NCI-H82 (cell line): ENCODE results near the gene ZBTB7C.

Experiments
- DNase-seq: peaks from one replicate; lab custom pipeline; 2025; lab: John Stamatoyannopoulos, UW

Gene ZBTB7C

DNA sequence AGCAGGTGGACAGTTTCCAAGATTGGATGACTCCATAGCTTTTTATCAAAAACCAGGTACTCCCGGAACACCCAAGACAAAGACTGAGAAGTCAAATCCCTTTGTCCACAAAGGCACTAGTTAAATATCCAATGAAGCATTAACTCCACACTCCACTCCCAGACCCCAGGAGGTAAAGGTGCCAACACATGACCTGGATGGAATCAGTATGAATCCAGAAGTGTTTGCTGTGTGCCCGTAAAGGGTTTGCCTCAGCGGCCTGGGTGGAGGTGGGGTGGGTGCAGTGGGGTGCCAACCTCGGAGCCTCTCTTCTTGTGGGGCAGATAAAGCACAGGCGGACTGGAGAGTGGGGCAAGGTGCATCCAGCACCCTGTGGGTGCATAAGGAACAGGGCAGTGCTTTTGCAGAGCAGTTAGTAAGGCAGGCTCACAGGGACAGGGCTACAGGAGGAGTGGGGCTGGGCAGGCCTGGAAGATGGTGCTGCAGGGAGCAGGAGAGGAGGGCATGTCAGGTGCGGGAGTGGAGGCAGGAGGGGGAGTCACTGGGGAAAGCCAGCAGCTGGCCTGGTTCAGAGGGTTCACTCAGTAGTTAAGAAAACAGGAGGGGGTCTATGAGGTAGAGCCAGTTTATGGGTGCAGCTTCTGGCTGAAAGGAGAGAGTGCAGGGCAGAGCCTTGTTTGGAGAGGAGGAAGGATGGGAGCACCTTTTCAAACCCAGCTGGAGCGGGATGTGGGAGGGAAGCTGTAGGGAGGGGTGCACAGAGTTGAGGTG is 270.3 kb downstream of the ZBTB7C start:
- DNase-seq: no peak

DNA sequence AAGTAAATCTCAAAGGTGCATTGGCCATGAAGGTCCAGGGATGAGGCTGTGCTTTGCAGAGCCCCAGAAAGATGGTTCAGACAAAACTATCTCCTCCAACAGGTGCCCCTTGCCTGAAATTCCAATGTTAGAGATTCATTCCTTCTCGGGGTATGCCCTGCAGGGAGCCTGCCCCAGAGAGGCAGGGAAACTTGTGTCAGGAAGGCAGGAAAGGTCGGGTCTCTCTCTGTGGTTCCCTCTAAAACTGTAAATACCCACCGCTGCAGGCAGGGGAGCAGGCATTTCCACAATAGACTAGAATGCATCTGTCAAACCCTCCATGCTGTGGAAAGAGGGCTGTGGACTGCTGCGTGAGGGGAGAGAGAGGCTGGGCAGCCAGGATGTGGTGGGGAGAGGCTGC is 271.0 kb downstream of the ZBTB7C start:
- no peak for DNase-seq

DNA sequence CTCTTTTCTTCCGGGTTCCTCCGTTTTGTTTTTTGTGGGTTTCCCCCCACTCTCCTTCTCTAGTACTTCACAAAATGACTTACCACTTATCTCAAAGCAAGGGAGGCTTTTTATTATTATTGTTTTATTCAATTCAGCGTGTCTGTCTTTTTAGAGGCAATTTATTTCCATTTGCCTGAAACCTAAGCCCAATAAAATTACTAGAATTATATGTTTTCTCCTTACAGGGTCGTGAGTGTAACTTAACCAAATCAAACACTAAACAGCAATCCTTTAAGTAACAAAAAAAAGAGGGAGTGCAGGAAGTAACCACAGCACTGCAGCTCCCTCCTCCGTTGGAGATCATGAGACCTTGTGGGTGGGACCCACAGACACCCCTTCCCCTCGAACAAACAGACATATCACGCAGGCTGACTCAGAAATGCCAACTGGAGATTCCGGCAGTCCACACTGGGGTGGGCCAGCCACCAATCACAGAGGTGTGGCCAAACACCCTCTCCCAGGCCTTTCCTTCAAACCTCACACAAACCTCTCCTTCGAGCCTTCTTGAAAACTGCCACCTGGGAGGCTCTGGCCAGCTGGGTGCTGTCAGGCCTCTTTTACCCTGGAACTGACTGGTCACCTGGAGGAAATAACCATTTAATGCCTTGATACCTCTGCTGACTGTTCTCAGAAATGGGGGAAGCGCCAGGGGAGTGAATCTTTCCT is 271.7 kb downstream of the ZBTB7C start:
- DNase-seq: no peak

DNA sequence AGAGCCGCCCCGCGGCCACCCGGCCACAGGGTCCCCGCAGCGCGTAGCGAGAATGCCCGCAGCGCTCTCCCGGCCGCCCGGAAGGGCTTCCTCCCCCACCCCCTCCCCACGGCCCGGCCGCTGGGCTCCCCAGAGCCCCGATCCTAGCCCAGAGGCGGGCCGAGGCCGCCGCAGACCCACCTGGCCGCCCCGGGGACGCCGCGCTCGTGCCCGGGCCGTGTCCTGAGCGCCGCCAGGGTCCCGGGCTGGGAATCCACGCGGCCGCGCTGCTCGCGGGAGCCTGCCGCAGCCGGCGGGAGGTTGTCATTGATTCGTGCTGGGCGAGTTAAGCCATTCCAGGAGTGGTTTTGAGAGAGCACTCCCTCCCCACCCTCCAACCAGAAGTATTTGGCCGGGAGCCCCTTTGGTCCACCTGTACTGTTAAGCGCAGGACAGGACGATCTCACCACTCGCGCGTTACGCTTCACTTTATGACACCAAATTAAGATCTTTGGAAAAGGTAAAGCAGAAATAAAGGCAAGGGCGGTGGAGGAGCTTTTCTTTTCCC is 272.3 kb downstream of the ZBTB7C start:
- no peak for DNase-seq

DNA sequence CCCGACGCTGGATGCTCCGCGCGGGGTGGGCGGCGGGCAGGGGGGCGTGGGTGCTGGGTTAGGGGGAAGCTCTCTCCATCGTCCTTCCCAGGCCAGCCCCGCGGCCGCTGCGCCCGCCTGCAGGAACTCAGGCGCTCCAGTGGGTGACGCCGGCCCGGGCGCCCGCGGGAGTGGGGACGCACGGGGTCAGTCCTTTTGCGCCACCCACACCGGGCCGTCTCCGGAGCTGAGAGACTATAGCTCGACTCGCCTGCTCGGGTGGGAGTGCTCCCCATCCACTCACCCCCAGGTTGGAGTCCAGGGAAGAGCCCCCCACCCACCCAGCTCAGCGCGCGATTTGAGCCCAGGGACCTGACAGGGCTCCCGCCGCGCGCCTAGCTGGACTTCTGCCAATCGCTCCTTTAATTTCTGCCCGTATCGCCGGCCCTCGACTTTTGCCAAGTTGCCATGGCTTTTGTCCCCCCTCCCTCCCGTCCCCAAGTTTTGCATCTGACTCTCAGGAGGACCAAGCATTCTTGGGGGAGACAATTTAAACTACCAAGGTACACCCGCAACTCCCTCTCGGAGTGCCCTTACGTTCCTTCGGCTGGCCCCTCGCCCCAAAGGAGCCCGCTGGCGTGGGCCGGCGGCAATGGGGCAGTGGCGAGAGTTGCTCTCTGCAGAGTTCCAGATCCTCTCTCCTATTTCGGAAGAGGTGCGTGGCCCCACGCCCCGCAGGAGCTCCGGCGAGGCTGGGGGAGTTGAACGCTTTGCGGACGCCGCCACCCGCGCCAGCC is 272.9 kb downstream of the ZBTB7C start:
- no peak for DNase-seq

DNA sequence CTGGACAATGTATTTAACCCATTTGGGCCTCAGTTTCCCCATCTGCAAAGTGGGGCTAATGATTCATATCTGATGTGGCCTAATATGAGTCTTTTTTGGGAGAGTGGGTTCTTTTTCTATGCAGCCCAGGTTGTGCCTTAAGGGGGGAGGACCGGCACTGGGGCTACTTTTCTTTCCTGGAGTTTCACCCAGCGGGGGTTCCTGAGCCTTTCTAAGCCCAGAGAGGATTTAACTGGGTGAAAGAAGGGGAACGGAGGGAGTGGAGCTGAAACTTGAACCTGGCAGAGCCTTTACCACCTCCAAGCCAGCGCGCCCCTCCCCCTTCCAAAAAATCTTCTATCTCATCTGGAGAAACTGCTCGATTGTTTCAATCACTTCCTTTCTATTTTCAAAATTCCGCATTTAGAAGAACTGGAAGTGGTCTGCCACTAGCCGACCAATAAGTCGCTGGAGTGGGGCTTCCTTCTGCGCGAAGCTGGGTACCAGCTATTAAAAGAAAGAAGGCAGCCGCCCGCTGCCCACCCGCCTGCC is 273.7 kb downstream of the ZBTB7C start:
- peak; percentile 10 for DNase-seq

DNA sequence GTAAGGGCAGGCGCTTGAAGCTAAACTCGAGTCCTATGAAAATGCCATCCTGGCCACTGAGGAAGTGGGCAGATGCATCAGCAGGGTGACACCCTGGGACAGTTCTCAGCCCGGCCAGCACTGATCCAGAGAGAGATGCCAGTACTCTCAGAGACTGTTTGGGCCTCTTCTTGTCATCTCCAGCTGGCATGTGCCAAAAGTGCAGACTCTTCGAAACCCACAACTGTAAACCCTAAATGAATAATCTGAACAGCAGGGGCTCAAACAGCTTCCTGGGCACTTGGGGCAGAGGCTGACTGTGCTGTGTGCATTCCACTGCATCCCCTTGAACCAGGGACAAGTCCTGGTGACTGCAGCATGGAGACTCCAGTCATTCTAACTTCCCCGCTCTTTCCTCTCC is 274.6 kb downstream of the ZBTB7C start:
- no peak for DNase-seq

DNA sequence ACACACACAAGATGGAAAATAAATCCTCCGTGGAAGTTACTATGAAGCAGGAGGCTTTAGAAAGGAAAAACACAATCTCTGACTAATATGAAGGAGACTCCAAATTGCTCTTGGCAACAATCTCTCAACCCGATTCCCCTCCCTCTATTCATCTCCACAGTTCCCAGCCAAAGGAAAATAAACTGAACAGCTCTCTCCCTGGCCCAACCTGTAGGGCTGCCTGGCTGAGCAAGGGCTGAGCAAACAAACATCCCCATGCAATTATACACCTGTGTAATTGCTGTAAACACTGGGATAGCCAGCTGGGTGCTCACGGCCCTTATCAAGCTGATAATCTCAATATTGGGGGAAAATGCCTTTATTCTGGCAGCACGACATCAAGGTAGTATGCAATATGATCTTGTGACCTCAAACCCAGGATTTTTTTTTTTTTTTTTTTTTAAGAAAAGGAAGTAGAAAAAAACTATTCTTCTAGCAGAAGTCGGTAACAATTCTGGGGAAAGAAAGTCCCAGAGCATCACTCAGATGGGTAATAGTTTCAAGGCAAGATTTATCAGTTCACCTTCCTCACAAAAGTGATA is 275.4 kb downstream of the ZBTB7C start:
- DNase-seq: no peak

DNA sequence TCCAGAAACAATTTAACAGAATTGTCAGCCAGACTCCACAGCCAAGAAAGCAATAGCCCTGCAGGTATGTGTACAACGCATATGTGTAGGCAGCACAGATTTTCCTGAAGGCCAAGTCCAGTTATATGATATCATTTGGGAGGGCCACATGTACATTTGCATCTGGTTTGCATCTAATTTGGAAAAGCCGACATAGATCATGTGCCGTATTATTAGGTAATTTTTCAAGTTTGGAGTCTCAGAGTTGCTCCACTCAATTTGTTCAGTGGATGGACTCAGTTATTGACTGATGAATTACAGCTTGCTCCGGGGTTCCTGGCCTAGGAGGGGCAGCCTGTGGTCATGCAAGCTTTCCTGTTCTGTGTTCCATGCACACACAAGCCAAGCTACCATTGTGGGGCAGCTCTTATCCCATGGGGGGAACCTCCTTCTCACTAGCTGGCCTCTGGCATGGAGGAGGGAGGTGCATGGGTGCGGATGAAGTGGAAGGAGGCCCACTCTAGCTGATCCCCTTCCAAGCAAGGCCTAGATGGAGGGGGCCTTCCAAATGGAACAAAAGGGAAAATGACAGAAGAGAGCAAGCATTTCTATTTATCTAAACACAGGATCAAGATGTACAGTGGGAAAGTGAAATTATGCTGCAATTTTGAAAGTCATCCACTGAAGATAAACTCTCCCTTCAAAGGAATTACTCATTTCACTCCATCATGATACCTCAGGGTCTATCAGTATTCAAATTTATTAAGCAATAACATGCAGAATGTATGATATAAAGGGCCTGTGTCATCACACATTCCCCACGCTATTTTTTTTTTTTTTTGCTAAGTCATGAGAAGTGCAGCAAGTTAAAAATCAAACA is 276.2 kb downstream of the ZBTB7C start:
- DNase-seq: no peak

DNA sequence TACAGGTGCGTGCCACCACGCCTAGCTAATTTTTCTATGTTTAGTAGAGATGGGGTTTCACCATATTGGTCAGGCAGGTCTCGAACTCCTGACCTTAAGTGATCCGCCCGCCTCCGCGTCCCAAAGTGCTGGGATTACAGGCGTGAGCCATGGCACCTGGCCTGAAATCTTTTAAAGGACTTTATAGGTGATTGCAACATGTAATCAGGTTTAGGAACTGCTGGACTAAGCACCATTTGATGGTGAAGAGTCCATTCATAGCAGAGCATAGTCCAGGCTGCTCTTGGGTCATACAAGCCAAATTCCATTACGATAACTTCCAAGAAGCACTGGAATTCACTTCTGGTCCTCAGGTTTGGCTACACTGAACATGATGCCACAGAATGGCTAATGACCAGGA is 278.1 kb downstream of the ZBTB7C start:
- no peak for DNase-seq

DNA sequence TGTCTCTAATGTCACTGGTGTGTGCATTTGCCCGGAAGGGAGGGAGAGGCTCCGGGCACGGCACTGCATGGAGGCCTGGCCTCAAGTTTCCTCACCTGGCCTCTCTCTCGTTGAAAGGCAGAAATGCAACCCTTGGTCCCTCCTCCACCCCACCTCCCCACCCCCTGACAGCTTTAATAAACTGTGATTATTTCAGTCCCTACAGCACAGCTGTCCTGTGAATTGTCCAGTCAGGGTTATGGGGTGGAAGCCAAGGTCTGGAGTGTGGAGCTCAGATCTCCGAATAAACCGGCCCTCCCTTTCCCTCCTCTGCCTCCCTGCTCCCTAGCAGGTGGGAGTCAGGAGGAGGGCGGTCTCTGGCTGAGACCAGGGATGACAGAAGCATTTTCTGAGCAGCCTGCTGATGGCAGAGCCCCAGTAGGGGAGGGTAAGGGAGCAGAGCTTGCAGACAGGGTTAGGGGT is 279.5 kb downstream of the ZBTB7C start:
- DNase-seq: no peak

DNA sequence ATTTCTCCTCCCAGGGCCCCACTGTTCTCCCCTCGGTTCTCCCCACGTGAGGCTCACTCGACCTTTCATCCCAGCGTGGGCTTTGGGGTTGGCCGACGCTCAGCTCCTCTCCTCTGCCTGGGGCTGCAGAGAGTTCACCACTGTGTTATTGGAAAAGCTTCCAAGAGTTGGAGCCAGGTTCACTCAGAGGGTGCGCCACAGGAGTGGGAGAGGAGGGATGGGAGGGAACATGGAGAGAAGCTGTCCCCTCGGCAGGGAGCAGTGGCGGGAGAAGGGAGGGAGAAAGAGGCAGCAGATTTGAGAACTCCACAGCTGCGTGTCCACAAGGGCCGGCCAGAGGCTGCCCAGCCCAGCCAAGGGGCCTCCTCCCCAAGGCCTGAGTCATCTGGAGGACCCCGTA is 281.6 kb downstream of the ZBTB7C start:
- no peak for DNase-seq

DNA sequence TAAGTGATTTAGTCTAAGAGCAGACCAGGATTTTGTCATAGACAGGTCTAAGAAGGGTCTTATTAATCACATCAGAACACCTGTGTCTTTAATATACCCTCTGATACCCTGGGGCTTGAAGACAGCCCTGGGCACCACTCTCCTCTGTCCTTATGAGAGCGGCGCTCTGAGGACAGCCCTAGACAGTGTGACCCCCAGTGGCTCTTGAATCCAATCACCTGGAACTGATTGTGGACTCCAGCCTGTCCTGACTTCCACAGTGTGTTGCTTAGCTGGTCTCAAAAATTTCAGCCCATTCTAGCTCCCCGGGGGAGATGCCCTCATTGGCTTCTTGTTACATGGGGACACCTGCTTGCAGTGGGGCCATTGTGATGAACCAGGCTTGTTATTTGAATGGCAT is 282.9 kb downstream of the ZBTB7C start:
- DNase-seq: no peak

DNA sequence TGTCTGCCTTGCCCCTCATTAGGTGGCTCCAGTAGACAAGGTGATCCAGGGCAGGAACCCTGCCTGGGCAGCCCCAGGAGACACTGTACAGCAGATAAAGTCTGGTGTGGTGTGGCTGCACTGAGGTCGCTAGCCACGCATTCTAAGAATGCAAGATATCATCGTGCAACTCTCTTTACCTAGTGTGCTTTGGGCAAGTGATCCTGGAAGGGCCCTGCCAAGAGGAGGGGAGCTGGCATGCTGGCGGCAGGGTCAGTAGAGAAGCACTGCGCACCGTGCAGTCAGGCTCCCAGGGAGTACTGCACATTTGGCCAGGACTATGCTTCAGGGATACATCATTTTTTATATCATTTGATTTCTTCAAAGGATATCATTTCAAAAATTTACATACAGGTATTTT is 283.5 kb downstream of the ZBTB7C start:
- DNase-seq: no peak

DNA sequence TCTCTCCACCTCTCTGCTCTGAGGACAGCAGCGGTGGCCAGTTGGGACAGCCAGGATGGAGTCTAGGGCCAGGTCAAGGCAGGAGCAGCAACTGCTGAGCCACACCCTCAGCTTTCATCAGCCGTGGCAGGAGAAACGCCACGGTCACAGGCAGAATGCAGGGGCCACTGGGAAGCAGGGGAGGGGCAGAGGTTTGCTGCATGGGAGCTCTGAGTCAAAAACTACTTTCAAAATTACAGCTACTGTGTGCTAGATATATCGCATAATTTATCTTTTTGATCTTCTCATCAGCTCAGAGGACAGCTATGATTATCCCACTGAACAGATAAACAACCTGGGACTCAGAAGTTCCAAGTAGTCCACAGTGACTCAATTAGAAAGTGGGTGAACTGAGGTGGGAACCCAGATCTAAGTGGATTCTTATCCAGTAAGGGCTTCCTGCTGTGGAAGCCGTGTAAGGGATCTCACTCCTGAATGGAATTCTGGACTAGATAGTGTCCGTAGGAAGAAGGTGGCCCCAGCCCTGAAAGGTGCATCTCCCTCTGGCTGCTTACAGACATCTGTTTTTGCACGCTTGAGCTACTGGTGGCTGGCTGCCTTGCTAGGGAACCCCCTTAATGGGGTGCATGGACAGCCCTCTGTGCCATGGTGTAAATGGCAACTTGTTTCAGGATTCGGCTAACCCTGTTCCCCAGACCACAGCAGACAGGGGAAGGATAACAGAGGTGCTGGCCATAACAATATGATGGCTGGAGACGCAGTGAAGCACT is 284.1 kb downstream of the ZBTB7C start:
- no peak for DNase-seq

DNA sequence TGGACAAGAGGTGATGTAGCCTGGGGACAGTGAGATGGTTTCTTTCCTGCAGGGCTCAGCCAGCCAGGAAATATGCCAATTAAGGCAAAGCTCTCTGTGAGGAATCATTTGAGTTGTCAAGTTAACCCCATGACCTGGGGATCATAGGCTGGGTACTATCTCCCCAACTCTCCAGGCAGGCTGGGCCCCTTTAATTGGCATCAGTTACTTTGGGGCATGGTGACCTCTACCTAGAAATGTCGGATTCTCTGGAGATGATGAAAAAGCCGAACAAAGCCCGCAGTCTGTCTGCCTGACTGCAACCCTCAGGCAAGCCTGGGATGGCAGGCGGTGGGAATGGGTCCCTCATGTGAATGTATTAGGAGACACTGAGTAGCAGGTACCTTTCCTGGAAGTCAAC is 285.2 kb downstream of the ZBTB7C start:
- DNase-seq: no peak

DNA sequence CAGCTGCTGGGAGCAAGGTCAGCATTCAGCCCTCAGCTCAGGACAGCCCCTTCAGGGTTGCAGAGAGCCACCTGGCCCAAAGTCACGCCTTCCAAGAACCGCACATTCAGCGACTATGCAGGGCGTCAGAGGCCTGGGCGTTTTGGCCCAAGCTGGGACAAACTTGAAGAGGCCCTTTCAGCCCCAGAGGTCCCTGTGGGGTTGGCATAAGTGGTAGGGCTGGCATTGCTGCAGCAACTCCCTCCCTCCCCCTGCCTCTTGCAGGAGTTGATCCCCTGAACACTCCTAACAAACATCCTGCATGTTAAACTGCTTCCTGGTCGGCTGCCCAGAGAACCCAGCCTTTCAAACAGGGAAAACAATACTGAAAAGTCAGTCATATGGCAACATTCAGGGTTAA is 285.9 kb downstream of the ZBTB7C start:
- DNase-seq: peak; percentile 41

DNA sequence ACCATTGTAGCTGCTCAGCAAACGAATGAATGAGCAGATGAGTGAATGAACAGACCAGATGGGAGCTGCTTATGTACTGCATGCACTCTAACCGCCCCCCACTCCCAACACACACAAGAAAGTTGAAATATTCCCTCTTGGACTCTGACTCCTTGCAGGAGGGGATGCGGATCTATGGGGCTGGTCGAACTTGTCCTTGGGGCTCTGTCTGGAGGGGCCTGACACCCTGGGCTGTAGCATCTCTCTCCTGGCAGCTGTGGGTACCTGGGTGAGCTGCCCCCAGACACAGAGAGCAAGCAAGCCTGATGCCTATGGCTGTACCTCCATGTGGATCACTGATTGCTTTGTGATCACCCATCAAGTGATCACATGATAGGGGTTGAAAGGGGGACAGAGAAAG is 286.4 kb downstream of the ZBTB7C start:
- DNase-seq: no peak

DNA sequence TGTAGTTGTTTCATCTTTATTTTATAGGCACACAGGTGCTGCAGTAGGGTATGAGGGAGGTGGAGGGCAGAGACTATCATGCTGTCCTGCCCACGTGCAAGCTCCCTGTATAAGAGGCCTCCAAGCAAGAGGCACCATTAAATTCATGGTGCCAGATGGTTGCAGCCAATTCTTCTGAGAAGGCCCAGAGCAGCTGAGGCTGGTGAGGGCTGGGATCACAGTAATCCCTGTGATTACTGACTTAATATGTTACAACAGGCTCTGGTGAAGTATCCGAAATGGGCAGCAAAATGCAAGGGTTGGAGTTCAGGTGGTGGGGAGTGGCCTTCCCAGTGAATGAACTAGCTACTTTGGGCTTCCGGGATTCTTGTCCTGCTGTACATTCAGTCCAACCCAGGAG is 286.8 kb downstream of the ZBTB7C start:
- DNase-seq: peak; percentile 97

DNA sequence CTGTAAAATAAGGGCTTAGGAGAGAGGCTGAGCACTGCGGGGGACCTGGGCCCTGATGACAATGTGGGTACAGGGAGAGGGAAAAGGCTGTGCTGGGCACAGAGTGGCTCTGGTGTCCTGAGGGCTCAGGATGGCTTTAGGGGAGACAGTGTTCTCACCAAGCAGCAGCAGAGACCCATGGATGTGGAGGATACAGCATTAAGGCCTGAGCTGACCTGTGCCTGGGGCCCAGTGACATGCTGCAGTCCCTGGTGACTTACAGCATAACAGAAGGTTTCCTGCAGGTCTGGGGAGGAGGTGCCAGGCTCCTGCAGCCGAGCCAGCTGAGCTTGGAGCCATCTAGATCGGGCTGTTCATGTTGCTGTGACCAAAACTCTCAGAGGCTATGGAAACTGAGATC is 287.4 kb downstream of the ZBTB7C start:
- DNase-seq: peak; percentile 25
